ENCODE measurements around the gene KRTAP29-1.

KRTAP29-1 gene

DNA sequence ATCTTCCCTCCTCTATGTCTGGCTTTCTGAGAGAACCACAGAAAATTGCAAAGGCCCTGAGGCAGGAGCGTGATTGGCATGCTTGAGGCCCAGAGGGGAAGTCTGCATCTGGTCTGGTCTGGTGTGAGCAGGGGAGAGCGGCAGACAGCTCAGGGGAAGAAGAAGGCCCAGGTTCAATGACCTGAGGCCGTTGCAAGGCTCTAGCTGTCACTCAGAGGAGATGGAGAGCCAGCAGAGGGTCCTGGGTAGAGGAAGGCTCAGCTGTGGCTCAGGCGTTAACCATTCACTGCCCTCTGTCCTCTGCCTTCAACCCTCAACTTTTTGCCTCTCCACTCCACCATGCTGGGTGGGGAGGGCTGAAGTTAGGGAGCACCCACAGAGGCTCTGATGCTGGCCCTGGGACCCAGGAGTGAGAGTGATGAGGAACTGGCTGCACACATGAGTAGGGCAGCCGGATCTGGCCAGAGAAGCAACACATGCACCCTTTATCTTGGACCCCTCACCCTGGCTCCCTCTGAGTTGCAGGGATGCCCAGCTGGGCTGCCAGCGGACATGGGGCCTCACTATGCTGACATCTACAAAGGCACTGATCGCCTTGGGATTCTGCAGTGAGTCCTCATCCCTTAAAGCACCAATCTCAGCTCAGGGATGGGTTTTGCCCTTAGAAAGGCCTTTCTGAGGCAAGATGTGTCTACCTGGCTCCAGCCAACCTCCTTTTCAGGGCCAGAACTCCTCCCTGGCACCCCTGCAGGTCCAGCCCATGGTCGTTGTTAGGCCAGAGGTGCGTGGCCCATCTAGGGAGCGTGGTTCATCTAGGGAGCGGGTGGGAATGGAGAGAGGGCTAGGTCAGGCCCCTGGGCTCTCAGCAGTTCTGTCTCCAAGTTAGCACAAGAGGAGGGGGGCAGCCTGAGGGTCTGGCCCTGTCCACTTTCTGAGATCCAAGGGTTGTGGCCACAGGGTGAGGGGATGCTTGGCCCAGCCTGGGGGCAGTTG, 20.5 kb upstream of the KRTAP29-1 start:
- H3K27ac Mint-ChIP-seq, result no peak overlapping the region
- no peaks in the 10 kb centered on the region for H3K27me3 Mint-ChIP-seq
- H3K4me3 Mint-ChIP-seq, result no peak overlapping the region
- H3K9me3 Mint-ChIP-seq (ENCODE audit: low read depth), result peaks cover 12% of the 10 kb centered on the region
- H3K4me1 Mint-ChIP-seq (ENCODE audit: low read depth), result peaks cover 56% of the 10 kb centered on the region
- H3K36me3 Mint-ChIP-seq, result peaks cover 10% of the 10 kb centered on the region

DNA sequence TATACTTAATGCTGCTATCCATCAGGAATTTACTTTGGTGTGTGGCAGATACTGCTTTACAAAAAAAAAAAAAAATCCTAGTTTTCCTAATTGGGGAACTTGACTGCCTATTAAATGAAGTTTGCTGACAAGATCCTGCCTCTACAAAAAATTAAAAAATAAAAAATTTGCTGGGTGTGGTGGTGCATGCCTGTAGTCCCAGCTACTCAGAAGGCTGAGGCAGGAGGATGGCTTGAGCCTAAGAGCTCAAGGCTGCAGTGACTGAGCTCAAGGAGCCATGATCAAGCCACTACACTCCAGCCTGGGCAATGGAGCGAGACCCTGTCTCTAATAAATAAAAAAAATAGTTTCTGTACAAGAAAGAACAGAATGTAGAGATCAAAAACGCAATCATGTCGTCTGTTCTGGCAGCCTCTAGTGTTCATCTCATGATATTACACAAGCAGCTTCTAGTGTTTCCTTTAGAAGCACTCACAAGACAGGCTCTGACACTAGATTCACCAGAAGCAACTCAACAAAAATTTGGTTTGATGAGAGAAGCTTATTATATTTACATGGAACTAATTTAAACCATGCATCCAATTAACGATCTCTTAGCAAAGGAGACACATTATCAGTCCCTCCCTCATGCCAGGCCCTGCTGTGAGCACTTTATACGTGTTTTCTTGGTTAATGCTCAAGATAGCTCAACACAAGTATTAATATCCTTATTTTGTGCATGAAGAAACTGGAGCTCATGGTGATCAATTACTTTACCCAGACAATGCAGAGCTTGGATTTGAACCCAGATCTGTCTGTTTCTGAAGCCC, 19.6 kb upstream of the KRTAP29-1 start:
- peaks cover 12% of the 10 kb centered on the region for H3K9me3 Mint-ChIP-seq (ENCODE audit: low read depth)
- peaks cover 54% of the 10 kb centered on the region for H3K4me1 Mint-ChIP-seq (ENCODE audit: low read depth)
- no peak overlapping the region for H3K4me3 Mint-ChIP-seq
- H3K27ac Mint-ChIP-seq, result no peak overlapping the region
- peaks cover 10% of the 10 kb centered on the region for H3K36me3 Mint-ChIP-seq
- no peaks in the 10 kb centered on the region for H3K27me3 Mint-ChIP-seq

DNA sequence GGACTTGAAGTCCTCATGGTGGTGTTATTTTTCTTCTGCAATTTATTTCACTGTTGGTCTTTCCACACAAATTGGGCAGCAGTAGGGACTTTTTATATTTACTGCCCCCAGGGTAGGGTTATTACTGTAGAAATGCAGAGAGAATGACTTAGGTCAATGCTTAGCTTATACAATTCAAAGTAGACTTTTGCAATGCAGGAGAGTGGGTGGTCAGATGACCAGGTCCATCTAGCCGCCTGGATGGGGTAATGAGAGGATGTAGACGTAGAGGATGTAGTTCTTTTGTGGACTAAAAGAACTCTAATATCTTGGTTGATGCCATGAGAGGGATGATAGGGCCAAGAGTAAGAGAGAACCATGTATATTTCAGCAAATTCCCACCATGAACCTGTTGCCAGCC, 15.6 kb upstream of the KRTAP29-1 start:
- Mint-ChIP-seq H3K27me3 (no peaks in the 10 kb centered on the region), H3K36me3 (peaks cover 10% of the 10 kb centered on the region), H3K27ac (no peak overlapping the region), H3K9me3 (ENCODE audit: low read depth) (peaks cover 12% of the 10 kb centered on the region), H3K4me3 (no peak overlapping the region), H3K4me1 (ENCODE audit: low read depth) (peaks cover 23% of the 10 kb centered on the region)

DNA sequence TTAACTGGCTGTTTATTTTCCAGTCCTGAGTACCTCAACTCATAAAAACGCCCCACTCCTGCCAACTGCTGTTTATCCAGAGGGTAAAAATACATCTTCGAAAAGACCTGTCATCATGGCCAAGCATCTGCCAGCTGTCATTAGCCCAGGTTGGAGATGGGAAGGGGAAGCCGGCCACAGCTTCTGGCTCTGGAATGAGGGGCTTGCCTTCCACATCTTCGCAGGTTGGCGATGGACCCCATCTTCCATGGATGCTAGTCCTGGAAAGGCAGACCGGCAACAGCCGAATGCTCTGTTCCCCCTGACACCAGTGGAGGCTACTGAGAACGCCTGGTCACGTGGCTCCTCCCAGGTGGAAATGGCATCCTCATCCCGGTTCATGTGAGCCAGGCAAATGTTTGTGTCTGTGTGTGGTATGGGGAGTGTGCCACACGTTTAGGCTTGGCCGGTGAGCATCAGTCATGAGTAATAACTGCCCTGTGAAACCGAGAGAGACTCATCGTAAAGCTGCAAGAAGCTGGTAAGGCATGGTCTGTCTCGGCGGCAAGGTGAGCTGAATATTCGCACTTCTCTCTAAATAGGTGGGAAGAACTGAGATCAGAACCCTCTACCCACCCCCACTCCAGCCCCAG, 13.3 kb upstream of the KRTAP29-1 start:
- Mint-ChIP-seq H3K27ac (no peak overlapping the region), H3K4me3 (no peak overlapping the region), H3K27me3 (no peaks in the 10 kb centered on the region), H3K9me3 (ENCODE audit: low read depth) (peaks cover 12% of the 10 kb centered on the region), H3K36me3 (peaks cover 10% of the 10 kb centered on the region), H3K4me1 (ENCODE audit: low read depth) (peaks cover 13% of the 10 kb centered on the region)

DNA sequence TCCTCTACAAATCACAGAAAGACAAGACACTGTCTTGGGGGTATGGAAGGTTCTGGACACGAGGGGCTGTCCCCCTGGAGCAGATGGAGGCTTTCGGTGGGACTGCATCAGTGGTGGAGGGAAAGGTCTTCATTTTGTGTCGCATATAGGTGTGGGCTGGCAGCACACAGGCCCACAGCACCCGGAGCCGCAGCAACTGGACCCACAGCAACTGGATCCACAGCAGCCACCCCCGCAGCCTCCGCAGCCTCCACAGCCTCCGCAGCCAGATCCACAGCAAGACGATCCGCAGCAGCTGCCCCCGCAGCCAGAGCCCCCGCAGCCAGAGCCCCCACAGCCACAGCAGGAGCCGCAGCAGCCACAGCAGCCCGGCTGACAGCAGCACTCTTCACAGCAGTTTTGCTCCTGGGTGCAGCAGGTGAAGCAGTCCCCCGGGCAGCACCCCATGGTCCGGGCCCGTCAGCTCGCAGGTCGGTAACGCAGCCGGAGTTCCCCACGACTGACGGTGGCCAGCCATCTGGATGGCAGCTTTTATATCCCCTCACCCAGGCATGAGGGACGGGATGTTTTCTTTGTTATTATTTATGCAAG, 12.6 kb upstream of the KRTAP29-1 start, which contains the start of gene KRTAP17-1:
Gene KRTAP17-1, minus strand, starts transcription at position 507 of the 591 bp plus-strand sequence. Its CDS starts 60 bp downstream, at position 447.
- Mint-ChIP-seq H3K4me3 (no peak within 1 kb of the TSS), H3K4me1 (ENCODE audit: low read depth) (peaks cover 19% of the 10 kb centered on the region), H3K36me3 (peaks cover 6% of the 10 kb centered on the region), H3K27ac (no peak within 1 kb of the TSS), H3K9me3 (ENCODE audit: low read depth) (peaks cover 12% of the 10 kb centered on the region), H3K27me3 (no peaks in the 10 kb centered on the region)

DNA sequence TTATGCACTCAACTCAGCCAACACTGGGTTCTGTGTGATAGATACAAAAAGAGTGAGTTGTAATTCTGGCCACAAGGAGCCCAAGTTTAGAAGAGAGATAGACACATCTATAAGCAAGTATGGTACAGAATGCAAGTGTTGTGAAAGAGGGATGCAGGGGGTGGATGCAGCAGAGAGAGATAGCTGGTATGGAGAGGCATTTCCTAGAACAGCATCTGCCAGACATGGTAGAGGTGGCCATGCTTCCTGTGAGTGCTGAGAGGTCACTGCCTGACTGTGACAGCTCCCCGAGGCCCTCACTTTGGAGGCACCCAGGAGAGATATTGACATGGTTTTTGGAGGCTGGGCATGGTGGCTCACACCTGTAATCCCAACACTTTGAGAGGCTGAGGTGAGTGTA, 8.5 kb upstream of the KRTAP29-1 start:
- Mint-ChIP-seq H3K4me1 (ENCODE audit: low read depth) (peaks cover 56% of the 10 kb centered on the region), H3K27me3 (no peaks in the 10 kb centered on the region), H3K9me3 (ENCODE audit: low read depth) (no peaks in the 10 kb centered on the region), H3K36me3 (no peaks in the 10 kb centered on the region), H3K27ac (no peak overlapping the region), H3K4me3 (no peak overlapping the region)

DNA sequence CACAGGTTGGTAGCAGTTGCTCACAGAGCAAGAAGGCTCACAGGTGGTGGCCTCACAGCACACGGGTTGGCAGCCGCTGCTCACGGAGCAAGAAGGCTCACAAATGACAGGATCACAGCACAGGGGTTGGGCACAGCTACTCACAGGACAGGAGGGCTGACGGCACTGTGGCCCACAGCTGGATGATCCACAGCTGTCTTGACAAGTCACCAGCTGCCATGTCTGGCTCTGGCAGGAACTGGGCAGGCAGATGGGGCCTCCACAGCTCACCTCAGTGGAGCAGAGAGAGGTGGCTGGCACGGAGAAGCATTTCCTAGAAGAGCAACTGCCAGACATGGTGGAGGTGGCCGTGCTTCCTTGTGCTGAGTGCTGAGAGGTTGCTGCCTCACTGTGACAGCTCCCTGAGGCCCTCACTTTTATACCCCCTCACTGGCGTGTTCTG, 6.3 kb upstream of the KRTAP29-1 start, which contains the start of gene KRTAP16-1:
Gene KRTAP16-1, minus strand, starts transcription at position 392 of the 442 bp plus-strand sequence. Its CDS starts 56 bp downstream, at position 336.
- peak within 1 kb of the TSS; percentile 79 for H3K4me3 Mint-ChIP-seq
- H3K27me3 Mint-ChIP-seq, result no peaks in the 10 kb centered on the region
- H3K9me3 Mint-ChIP-seq (ENCODE audit: low read depth), result no peaks in the 10 kb centered on the region
- H3K4me1 Mint-ChIP-seq (ENCODE audit: low read depth), result peaks cover 62% of the 10 kb centered on the region
- peak within 1 kb of the TSS; percentile 91 for H3K27ac Mint-ChIP-seq
- no peaks in the 10 kb centered on the region for H3K36me3 Mint-ChIP-seq

DNA sequence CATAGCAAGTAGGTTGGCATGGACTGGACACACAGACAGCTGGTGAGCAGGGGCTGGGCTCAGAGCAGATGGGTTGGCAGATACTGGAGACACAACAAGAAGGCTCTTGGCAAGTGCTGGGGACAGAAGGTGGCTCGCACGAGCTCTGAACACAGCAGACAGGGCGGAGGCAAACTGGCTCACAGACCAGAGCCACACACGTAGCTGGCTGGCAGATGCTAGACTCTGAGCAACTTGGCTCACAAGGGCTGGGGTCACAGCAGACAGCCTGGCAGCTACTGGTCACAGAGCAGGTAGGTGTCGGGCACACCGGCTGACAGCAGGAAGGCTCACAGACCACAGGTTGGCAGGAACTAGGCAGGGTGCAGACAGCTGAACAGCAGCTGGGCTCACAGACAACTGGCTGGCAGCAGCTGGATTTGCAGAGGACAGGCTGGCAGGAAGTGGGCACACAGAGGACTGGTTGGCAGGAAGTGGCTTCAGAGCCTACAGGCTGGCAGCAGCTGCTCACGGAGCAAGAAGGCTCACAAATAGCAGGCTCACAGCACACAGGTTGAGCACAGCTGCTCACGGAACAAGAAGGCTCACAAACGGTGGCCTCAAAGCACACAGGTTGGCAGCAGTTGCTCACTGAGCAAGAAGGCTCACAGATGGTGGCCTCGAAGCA, 5.7 kb upstream of the KRTAP29-1 start:
- H3K27ac Mint-ChIP-seq, result peak overlapping the region; percentile 91
- no peaks in the 10 kb centered on the region for H3K36me3 Mint-ChIP-seq
- no peaks in the 10 kb centered on the region for H3K27me3 Mint-ChIP-seq
- peak overlapping the region; percentile 79 for H3K4me3 Mint-ChIP-seq
- no peaks in the 10 kb centered on the region for H3K9me3 Mint-ChIP-seq (ENCODE audit: low read depth)
- peaks cover 62% of the 10 kb centered on the region for H3K4me1 Mint-ChIP-seq (ENCODE audit: low read depth)

DNA sequence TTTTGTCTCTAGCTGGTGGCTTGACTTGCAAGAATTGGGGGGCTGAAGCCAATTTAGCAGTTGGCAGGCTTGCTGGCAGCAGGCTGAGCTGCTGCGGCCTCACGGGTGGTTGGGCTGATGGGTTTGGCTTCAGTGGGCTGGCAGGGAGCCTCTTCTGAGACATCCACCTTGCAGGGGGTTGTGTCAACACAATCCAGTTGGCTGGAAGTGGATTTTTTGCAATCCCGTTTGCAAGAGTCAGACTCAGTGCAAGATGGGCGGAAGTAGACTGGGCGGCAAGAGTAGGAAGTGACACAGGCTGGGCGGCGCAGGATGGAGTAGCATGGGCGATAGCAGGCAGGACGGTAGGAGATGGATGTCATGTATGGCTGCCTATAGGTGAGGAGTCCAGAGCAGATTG, 5.0 kb upstream of the KRTAP29-1 start:
- no peaks in the 10 kb centered on the region for H3K36me3 Mint-ChIP-seq
- peaks cover 62% of the 10 kb centered on the region for H3K4me1 Mint-ChIP-seq (ENCODE audit: low read depth)
- peak overlapping the region; percentile 79 for H3K4me3 Mint-ChIP-seq
- no peaks in the 10 kb centered on the region for H3K27me3 Mint-ChIP-seq
- H3K9me3 Mint-ChIP-seq (ENCODE audit: low read depth), result no peaks in the 10 kb centered on the region
- H3K27ac Mint-ChIP-seq, result peak overlapping the region; percentile 91

DNA sequence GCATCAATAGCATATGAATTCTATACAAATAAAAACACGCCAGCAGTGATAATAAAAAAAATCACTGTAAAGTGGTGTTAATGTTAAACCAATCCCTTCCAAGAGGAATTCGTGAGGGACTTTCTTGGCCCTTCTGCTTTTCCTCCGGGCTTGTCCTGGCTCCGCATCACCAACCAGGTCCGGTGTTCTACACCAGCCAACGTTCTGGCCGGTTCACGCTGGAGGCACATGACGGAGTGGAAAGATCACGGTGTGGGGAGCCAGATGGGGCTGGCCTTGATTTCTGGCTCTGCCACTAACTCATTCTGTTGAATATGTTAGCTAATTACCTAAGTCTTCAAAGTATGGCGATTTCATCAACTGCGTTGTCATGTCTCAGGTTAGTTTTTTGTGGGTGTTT, 1.4 kb upstream of the KRTAP29-1 start:
- Mint-ChIP-seq H3K9me3 (ENCODE audit: low read depth) (peaks cover 4% of the 10 kb centered on the region), H3K4me1 (ENCODE audit: low read depth) (peaks cover 52% of the 10 kb centered on the region), H3K4me3 (no peak overlapping the region), H3K27ac (no peak overlapping the region), H3K27me3 (no peaks in the 10 kb centered on the region), H3K36me3 (peaks cover 5% of the 10 kb centered on the region)

DNA sequence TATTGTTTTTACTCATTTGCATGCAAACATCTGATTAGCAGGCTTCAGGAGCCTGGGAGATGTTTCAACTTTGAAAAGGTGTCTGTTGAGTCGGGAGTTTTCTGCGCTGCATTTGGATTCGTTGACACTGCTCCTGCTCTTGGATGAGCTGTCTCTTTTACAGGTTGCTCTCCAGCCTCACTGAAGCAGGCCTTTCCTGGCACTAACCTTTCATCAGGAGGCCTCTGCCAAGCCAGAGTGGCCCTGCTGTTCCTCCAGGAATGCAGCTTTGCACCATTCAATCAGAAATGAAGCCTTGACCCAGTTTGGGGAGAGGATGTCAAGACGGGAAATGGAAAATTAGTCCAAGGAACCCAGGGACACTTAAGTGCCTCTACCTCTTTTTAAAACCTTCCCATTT, 330 bp upstream of the KRTAP29-1 start:
- Mint-ChIP-seq H3K36me3 (peaks cover 5% of the 10 kb centered on the region), H3K27me3 (no peaks in the 10 kb centered on the region), H3K4me3 (no peak overlapping the region), H3K27ac (no peak overlapping the region), H3K9me3 (ENCODE audit: low read depth) (peaks cover 4% of the 10 kb centered on the region), H3K4me1 (ENCODE audit: low read depth) (peaks cover 41% of the 10 kb centered on the region)

DNA sequence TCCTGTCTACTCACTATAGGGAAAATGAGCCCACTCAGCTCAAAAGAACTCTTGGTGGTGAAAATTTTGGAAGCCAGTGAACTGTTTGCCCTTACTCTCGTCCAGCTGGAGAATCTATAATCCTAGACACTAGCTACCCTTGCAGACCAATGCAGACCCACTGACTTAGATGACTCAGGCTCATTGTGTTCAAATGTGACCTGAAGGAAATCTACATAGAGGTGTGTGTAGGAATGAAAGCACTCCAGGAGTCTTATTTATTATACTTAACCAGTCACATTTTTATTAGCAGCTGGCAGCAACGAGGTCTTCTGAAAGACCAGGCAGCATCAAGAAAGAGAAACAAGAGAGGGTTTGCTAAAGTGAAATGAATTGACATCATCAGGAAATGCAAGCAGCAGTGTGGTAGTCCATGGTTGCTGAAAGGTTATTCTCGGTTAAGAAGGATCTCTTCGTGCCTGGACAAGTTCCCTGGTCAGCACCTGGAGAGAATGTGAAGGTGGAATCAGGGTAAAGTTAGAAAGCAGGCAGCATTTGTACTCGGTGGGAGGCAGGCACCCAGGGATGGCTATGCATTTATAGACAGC, 1.4 kb downstream of the KRTAP29-1 start:
- Mint-ChIP-seq H3K4me1 (ENCODE audit: low read depth) (peaks cover 24% of the 10 kb centered on the region), H3K9me3 (ENCODE audit: low read depth) (peaks cover 4% of the 10 kb centered on the region), H3K27ac (no peak overlapping the region), H3K4me3 (no peak overlapping the region), H3K36me3 (peaks cover 5% of the 10 kb centered on the region), H3K27me3 (no peaks in the 10 kb centered on the region)

DNA sequence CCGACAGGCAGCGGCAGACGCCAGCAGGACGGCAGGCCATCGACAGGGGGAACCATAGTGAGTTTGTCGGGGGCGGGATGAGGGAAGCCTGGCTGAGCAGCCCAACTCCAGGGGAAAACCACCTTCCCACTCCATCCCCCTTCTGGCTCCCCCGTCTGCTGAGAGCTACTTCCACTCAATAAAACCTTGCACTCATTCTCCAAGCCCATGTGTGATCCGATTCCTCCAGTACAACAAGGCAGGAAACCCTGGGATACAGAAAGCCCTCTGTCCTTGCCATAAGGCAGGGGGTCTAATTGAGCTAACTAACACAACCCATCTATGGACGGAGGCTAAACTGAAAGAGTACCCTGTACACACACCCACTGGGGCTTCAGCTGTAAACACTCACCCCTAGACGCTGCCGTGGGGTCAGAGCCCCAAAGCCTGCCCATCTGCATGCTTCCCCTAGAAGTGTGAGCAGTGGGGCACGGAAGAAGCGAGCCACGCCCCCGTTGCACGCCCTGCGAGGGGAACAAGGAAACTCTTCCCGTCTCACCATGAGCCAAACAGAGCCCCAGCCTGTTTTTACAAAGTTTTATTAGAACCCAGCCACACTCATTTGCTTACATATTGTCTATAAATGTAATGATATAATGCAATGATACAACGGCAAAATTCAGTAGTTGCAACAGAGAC, 4.1 kb downstream of the KRTAP29-1 start:
- Mint-ChIP-seq H3K36me3 (peaks cover 5% of the 10 kb centered on the region), H3K9me3 (ENCODE audit: low read depth) (peaks cover 4% of the 10 kb centered on the region), H3K4me1 (ENCODE audit: low read depth) (peaks cover 17% of the 10 kb centered on the region), H3K4me3 (no peak overlapping the region), H3K27ac (no peak overlapping the region), H3K27me3 (no peaks in the 10 kb centered on the region)
